ENCODE results near the gene CSRP3.

DNA sequence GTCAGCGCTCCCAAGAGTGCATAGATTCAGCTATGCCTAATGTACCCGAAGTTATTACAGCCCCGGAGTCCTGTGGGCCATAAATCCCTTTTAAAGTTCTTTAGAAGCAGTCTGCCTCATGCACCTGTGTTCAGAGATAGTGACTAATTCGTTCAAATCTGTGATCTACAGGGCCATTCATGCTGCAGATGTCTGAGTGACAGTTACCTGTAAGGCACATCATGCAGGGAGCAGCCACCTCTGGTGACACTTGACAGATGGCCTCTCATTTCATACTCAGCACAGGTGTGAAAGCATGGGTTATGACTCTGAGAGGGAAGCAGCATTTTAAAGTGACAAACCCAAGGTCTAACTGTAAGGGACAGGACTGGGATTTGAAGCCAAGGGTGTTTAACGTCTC is 41.4 kb upstream of the CSRP3 start:
- TF ChIP-seq, protein P1, sequence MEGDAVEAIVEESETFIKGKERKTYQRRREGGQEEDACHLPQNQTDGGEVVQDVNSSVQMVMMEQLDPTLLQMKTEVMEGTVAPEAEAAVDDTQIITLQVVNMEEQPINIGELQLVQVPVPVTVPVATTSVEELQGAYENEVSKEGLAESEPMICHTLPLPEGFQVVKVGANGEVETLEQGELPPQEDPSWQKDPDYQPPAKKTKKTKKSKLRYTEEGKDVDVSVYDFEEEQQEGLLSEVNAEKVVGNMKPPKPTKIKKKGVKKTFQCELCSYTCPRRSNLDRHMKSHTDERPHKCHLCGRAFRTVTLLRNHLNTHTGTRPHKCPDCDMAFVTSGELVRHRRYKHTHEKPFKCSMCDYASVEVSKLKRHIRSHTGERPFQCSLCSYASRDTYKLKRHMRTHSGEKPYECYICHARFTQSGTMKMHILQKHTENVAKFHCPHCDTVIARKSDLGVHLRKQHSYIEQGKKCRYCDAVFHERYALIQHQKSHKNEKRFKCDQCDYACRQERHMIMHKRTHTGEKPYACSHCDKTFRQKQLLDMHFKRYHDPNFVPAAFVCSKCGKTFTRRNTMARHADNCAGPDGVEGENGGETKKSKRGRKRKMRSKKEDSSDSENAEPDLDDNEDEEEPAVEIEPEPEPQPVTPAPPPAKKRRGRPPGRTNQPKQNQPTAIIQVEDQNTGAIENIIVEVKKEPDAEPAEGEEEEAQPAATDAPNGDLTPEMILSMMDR (IDR thresholded peaks at IDR 0.05), result no peak
- no peak for TF ChIP-seq POLR2A (IDR thresholded peaks at IDR 0.05)

All from adrenal gland (tissue), 5 donors.